CD14-positive monocyte (primary cell): ENCODE data around the gene SFMBT2. TPM values are rescaled to one million over a fixed set of nuclear protein-coding genes. Genes with fewer than 3 reads are reported as not detected.

Experiments used
- DNase-seq, 3 donors: peaks; one replicate each; pipeline ENCODE4 v3.0.0-alpha.2; 2011 to 2022
- H2AFZ ChIP-seq: 2 replicates; pipeline ENCODE4 v1.6.0; 2012; ENCODE audit warnings: mild to moderate bottlenecking, low read depth, low read length, inconsistent platforms; ENCODE audit not compliant: insufficient read depth, poor library complexity, severe bottlenecking
- H3K27ac ChIP-seq, 2 donors: 1 replicate in 1 of 2; 2 replicates in 1 of 2; pipeline ENCODE4 v1.5.1; 2012 to 2013; ENCODE audit warnings: low read length in 2 of 2, control low read depth in 1 of 2, inconsistent platforms in 1 of 2, low read depth in 1 of 2, mild to moderate bottlenecking in 1 of 2
- H3K27me3 ChIP-seq, 2 donors: one replicate each; pipeline versions ENCODE4 v1.6.0 to v1.6.1; 2011 to 2013; ENCODE audit warnings: low read length in 2 of 2; ENCODE audit not compliant: control insufficient read depth in 2 of 2, insufficient read depth in 2 of 2
- H3K36me3 ChIP-seq, 2 donors: replicated peaks in 1 of 2; 1 replicate in 1 of 2; 2 replicates in 1 of 2; pipeline versions ENCODE4 v1.5.1 to v1.6.1; 2012 to 2013; ENCODE audit warnings: low read length in 2 of 2, control low read depth in 1 of 2, inconsistent platforms in 1 of 2, mild to moderate bottlenecking in 1 of 2; ENCODE audit not compliant: insufficient read depth in 2 of 2, control insufficient read depth in 1 of 2
- H3K4me1 ChIP-seq, 2 donors: 1 replicate in 1 of 2; 2 replicates in 1 of 2; pipeline versions ENCODE4 v1.5.1 to v1.6.1; 2012 to 2013; ENCODE audit warnings: low read length in 2 of 2, control low read depth in 1 of 2, inconsistent platforms in 1 of 2, mild to moderate bottlenecking in 1 of 2, moderate library complexity in 1 of 2; ENCODE audit not compliant: insufficient read depth in 2 of 2, control insufficient read depth in 1 of 2
- H3K4me2 ChIP-seq: replicated peaks from 2 replicates; pipeline ENCODE3; 2012; ENCODE audit warnings: low read length, moderate library complexity, mild to moderate bottlenecking; ENCODE audit not compliant: poor library complexity, severe bottlenecking; ENCODE audit errors: extremely low read depth
- H3K4me3 ChIP-seq, 3 experiments: fragments of 200-600 bp in 1 of 3; sonication (generic) in 1 of 3; replicated peaks in 1 of 3; 1 replicate in 2 of 3; 2 replicates in 1 of 3; pipeline ENCODE4 v1.5.1; 2011 to 2013; ENCODE audit warnings: low read length in 3 of 3, mild to moderate bottlenecking in 3 of 3, control low read depth in 2 of 3, low read depth in 2 of 3, inconsistent platforms in 1 of 3, moderate library complexity in 1 of 3
- H3K79me2 ChIP-seq: 2 replicates; pipeline ENCODE4 v1.6.0; 2012; ENCODE audit warnings: mild to moderate bottlenecking, control low read depth, inconsistent platforms, low read length, moderate library complexity; ENCODE audit not compliant: insufficient read depth
- H3K9ac ChIP-seq: 2 replicates; pipeline ENCODE4 v1.6.0; 2017; ENCODE audit warnings: low read length, mild to moderate bottlenecking; ENCODE audit not compliant: insufficient read depth, poor library complexity, severe bottlenecking
- H3K9me3 ChIP-seq, 2 donors: replicated peaks in 1 of 2; 1 replicate in 1 of 2; 2 replicates in 1 of 2; pipeline versions ENCODE4 v1.5.1 to v1.6.1; 2012 to 2013; ENCODE audit warnings: low read length in 2 of 2, control low read depth in 1 of 2; ENCODE audit not compliant: control insufficient read depth in 1 of 2, insufficient read depth in 1 of 2
- H4K20me1 ChIP-seq: 2 replicates; pipeline ENCODE4 v1.6.0; 2012; ENCODE audit warnings: mild to moderate bottlenecking, low read length, control low read depth, moderate library complexity; ENCODE audit not compliant: insufficient read depth
- H3K27ac Mint-ChIP-seq, 7 donors: one replicate each; pipeline ENCODE4 v1.8.0; 2020; ENCODE audit warnings: mild to moderate bottlenecking in 7 of 7, mixed read lengths in 7 of 7, moderate library complexity in 6 of 7, inconsistent platforms in 2 of 7
- H3K27me3 Mint-ChIP-seq, 3 donors: one replicate each; pipeline ENCODE4 v1.8.0; 2021 to 2022; ENCODE audit warnings: low read depth in 3 of 3, mild to moderate bottlenecking in 3 of 3, mixed read lengths in 3 of 3, moderate library complexity in 3 of 3, inconsistent platforms in 1 of 3
- H3K36me3 Mint-ChIP-seq, 2 donors: one replicate each; pipeline ENCODE4 v1.8.0; 2020; ENCODE audit warnings: mixed read lengths in 2 of 2, inconsistent platforms in 1 of 2, mild to moderate bottlenecking in 1 of 2
- H3K4me1 Mint-ChIP-seq: one replicate; pipeline ENCODE4 v1.8.0; 2020; ENCODE audit warnings: mild to moderate bottlenecking, mixed read lengths
- H3K4me3 Mint-ChIP-seq, 2 donors: one replicate each; pipeline ENCODE4 v1.8.0; 2020; ENCODE audit warnings: mild to moderate bottlenecking in 2 of 2, mixed read lengths in 2 of 2, moderate library complexity in 1 of 2
- H3K9me3 Mint-ChIP-seq, 7 donors: one replicate each; pipeline ENCODE4 v1.8.0; 2020 to 2022; ENCODE audit warnings: mixed read lengths in 7 of 7, mild to moderate bottlenecking in 6 of 7, moderate library complexity in 6 of 7, inconsistent platforms in 2 of 7
- CTCF ChIP-seq: fragments of 200-600 bp; IDR thresholded peaks from one replicate; pipeline ENCODE4 v1.8.0; 2022; ENCODE audit warnings: antibody characterized with exemption, mild to moderate bottlenecking
- WGBS: methylation state at CpG from one replicate; pipeline ENCODE4 v1.1.5; 2013; ENCODE audit warnings: missing lambda C conversion rate; ENCODE audit not compliant: insufficient coverage; 5-methylcytosine and 5-hydroxymethylcytosine counted together
- intact Hi-C, 2 donors: fragments of 100-400 bp; cut with micrococcal nuclease; formaldehyde crosslinking; loops; one replicate each; pipeline versions ENCODE4 v1.15.0 to v1.15.1; 2023
- polyA plus RNA-seq, 3 donors: library from polyadenylated mRNA; depleted of rRNA in 1 of 3; unstranded in 2 of 3; stranded (reverse) in 1 of 3; fragments of 300-500 nt in 2 of 3; fragments of >200 nt in 1 of 3; fragmentation: Illumina TruSeq in 2 of 3; gene quantifications; 1 replicate in 2 of 3; 2 replicates in 1 of 3; pipeline ENCODE4 v1.2.3, GENCODE V29; 2012 to 2021

The SFMBT2 gene
- polyA plus RNA-seq, 3 donors = 0.53 to 10.9 (median 1.6) TPM

GRCh38 chr10:7400068-7400715, 10.6 kb downstream of the SFMBT2 start:
- Histone ChIP-seq H3K9ac (no peak overlapping the region), H3K36me3 (no peaks in the 10 kb centered on the region), H3K4me2 (no peak overlapping the region), H3K9me3 (no peaks in the 10 kb centered on the region), H4K20me1 (peaks cover 17% of the 10 kb centered on the region), H3K4me1 (peaks cover 10 to 14% of the 10 kb centered on the region in 2 donors), H3K79me2 (peaks cover 97% of the 10 kb centered on the region), H3K4me3 (no peak overlapping the region), H2AFZ (no peak overlapping the region), H3K27ac (no peak overlapping the region), H3K27me3 (no peaks in the 10 kb centered on the region)
- intact Hi-C loops = loop anchor here in 1 of 2 donors (10.0 kb wide), 1 partner anchor 215 kb away; no protein-coding TSS in a partner anchor
- Mint-ChIP-seq H3K4me3 (no peak overlapping the region), H3K36me3 (peaks cover 6 to 11% of the 10 kb centered on the region in 2 donors), H3K9me3 (peaks cover 0 to 1% (median 0%) of the 10 kb centered on the region in 7 donors), H3K27ac (peak overlapping the region in 2 of 7 donors; percentile 46 to 52), H3K4me1 (peaks cover 24% of the 10 kb centered on the region), H3K27me3 (no peaks in the 10 kb centered on the region)
- no peak for TF ChIP-seq CTCF
- 91% methylated on average over 4 of the region's 10 CpGs for WGBS
- DNase-seq = no peak

- Histone ChIP-seq H3K79me2 (peaks cover 97% of the 10 kb centered on the region), H4K20me1 (peaks cover 23% of the 10 kb centered on the region), H3K4me3 (no peak overlapping the region), H3K4me2 (no peak overlapping the region), H2AFZ (no peak overlapping the region), H3K27ac (no peak overlapping the region), H3K27me3 (no peaks in the 10 kb centered on the region), H3K36me3 (no peaks in the 10 kb centered on the region), H3K9me3 (no peaks in the 10 kb centered on the region), H3K4me1 (peaks cover 10 to 12% of the 10 kb centered on the region in 2 donors), H3K9ac (no peak overlapping the region)
- peaks cover 0 to 1% (median 0%) of the 10 kb centered on the region in 7 donors for H3K9me3 Mint-ChIP-seq
- peaks cover 6 to 11% of the 10 kb centered on the region in 2 donors for H3K36me3 Mint-ChIP-seq
- WGBS = 100% methylated on average over 2 of the region's 3 CpGs
- H3K4me1 Mint-ChIP-seq = peaks cover 22% of the 10 kb centered on the region
- no peak overlapping the region for H3K4me3 Mint-ChIP-seq
- intact Hi-C loops = no loop called here
- DNase-seq = no peak
- H3K27ac Mint-ChIP-seq = peak overlapping the region in 1 of 7 donors; percentile 52
- TF ChIP-seq CTCF = no peak
- no peaks in the 10 kb centered on the region for H3K27me3 Mint-ChIP-seq
Measured at GRCh38 chr10:7399533-7399932, 11.3 kb downstream of the SFMBT2 start.
